ENCODE results near the gene IFT172.
A peak's percentile ranks its signal among the peaks of the same experiment; 100 is the strongest.
"Not testable (repeated sequence)": the region's sequence is repeated elsewhere in the genome, so short reads cannot be mapped to it uniquely, and the experiment has no call there.

Gene IFT172, protein sequence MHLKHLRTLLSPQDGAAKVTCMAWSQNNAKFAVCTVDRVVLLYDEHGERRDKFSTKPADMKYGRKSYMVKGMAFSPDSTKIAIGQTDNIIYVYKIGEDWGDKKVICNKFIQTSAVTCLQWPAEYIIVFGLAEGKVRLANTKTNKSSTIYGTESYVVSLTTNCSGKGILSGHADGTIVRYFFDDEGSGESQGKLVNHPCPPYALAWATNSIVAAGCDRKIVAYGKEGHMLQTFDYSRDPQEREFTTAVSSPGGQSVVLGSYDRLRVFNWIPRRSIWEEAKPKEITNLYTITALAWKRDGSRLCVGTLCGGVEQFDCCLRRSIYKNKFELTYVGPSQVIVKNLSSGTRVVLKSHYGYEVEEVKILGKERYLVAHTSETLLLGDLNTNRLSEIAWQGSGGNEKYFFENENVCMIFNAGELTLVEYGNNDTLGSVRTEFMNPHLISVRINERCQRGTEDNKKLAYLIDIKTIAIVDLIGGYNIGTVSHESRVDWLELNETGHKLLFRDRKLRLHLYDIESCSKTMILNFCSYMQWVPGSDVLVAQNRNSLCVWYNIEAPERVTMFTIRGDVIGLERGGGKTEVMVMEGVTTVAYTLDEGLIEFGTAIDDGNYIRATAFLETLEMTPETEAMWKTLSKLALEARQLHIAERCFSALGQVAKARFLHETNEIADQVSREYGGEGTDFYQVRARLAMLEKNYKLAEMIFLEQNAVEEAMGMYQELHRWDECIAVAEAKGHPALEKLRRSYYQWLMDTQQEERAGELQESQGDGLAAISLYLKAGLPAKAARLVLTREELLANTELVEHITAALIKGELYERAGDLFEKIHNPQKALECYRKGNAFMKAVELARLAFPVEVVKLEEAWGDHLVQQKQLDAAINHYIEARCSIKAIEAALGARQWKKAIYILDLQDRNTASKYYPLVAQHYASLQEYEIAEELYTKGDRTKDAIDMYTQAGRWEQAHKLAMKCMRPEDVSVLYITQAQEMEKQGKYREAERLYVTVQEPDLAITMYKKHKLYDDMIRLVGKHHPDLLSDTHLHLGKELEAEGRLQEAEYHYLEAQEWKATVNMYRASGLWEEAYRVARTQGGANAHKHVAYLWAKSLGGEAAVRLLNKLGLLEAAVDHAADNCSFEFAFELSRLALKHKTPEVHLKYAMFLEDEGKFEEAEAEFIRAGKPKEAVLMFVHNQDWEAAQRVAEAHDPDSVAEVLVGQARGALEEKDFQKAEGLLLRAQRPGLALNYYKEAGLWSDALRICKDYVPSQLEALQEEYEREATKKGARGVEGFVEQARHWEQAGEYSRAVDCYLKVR (N-terminal part only)

DNA sequence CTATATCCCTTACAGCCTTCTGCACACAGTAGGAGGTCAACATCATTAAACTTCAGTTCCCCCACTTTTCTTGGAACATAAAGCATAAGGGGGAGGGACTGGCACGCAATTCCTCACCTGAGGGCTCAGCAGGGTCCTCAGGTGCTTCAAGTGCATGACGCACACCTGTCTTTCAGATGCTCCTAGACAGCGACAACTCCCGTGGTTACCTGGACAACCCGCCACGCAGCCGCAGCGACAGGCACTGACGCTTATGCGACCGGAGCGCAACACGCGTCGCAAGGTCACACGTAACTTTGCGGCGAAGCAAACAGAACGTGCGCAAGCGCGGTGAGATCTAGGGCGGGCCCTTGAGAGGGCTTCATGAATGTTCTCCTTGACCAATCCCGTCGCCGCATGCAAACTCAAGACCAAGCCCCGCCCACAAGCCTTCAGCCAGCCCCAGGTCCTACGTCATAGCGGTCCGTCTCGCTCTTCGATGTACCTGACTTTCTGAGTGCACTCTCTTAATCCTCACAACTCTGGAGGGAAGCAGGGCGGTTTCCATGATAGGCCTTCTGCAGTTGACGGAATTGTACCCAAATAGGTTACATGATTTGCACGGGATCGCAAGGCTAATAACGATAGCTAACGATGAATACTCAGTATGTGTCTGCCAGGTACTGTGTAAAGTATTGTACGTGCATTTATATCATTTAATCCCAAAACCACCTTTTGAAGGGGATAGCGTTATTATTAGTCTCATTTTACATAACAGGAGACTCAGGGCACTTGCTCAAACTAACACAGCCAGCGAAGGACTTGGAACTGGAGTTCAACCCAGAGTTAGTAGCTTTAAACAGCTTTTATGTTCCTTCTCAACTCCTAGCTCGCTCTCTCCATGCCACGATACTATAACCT, at the start of gene IFT172:
IFT172 (minus strand) TSS at position 246 of the 900 bp plus-strand sequence; CDS start at position 156, 90 bp downstream.
- DNase-seq = peak; percentile 99

DNA sequence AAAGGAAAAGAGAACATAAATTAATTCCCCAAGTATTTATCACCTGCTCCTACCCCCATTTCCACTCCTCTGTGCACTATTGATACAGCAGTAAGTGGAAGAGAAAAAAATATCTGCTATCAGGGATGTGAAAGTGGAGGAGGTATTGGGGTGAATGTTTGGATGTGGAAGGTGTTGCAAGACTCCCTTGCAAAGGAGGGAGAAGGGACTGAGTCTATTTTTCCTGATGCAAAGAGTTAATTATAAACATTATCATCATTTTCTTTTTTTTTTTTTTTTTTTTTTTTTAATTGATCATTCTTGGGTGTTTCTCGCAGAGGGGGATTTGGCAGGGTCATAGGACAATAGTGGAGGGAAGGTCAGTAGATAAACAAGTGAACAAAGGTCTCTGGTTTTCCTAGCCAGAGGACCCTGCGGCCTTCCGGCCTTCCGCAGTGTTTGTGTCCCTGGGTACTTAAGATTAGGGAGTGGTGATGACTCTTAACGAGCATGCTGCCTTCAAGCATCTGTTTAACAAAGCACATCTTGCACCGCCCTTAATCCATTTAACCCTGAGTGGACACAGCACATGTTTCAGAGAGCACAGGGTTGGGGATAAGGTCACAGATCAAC, 49.4 kb upstream of the IFT172 start:
- not testable (repeated sequence) for DNase-seq

DNA sequence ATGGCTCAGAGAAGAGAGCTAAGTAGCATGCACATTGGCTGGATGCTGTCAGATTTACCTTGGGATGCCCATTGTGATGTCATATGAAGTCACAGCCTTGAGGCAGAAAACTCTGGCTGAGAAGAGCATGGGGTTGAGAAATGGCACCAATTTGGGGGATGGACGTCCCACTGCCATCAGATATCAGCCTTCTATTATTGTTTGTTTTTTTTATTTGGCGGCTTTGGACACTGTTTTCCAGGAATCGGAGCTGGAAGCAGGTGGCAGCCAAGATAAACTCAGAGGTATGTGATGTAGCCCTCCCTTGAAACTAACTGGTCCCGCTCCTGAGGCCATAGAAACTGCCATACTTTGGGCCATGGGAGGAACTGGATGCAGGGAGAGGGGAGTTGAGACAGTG, 47.7 kb upstream of the IFT172 start:
- DNase-seq = no peak

DNA sequence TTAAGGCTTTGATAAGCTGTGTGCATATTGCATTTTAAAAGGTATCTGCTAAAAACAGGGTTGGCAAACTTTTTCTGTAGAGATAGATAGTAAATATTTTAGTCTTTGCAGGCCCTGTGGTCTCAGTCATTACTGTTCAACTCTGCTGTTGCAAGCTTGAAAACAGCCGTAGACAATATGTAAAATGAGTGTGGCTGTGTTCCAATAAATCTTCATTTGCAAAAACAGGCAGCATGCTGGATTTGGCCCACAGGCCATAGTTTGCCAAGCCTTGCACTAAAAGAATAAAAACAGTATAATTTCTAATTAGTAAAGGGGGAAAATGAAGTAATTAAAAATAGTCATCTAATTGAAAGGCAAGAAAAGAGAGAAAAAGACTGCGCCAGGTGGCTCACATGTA, 42.4 kb upstream of the IFT172 start:
- no peak for DNase-seq

DNA sequence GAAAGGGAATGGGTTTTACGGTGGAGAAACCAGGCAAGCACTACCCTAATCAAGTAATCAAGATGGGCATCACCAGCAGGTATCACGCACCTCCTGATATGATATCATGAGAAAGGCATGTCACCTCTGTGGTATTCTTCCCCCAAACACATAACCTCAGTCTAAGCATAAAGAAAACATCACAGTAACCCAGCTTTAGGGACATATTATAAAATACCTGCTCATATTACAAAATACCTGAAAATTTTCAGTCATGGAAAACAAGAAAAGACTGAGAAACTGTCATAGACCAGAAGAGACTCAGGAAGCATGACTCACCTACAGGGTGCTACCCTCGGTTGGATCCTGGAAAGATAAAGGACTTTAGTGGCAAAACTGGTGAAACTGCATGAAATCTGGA, 37.6 kb upstream of the IFT172 start:
- DNase-seq = no peak

DNA sequence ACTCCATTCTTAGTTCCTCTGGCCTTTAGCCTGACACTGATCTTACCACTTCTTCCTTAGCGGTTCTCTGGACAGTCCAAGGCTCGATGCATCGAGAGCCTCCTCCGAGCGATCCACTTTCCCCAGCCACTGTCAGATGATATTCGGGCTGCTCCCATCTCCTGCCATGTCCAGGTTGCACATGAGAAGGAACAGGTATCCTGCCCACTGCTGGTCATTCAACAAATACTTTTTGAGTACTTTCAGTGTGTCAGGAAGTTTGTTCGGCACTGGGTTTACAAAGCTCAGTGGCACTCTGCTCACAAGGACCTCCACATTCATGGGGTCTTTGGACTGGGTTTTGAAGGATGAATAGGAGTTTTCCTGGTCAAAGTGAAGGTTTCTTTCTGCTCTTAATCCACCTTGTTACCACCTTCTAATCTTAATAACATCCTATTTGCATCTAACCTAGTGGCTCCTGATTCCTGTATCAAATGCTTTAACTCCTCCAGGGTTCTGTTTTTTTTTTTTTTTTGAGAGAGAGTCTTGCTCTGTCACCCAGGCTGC, 32.9 kb upstream of the IFT172 start:
- DNase-seq = no peak

DNA sequence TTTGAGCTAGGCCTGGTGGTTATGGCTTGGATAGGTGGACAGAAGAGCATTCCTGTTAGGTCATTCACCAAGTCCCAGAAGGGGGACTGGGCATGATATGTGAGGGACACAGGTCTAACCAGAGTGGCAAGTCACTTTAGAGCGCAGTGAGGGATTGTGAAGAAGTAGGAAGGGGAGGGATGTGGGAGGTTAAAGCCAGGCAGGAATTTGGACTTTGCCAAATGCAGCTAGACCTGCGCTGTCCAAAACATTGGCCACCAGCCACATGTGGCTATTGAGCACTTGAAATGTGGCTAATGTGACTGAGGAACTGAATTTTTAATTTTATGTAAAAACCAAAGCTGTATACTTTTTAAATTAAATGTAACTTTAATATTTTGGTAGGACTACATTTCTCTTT, 30.8 kb upstream of the IFT172 start:
- no peak for DNase-seq

DNA sequence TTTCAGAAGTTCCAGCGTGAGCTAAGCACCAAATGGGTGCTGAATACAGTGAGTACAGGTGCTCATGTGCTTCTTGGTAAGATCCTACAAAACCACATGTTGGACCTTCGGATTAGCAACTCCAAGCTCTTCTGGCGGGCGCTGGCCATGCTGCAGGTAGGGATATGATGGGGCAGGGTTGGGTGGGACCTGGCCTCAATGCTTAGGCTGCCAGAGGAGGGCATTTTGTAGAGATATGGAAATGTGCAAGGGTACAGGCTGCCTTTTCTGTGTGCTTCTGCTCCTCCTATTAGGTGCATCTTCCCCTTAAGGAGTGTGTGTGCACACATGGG, 29.2 kb upstream of the IFT172 start:
- DNase-seq = no peak

DNA sequence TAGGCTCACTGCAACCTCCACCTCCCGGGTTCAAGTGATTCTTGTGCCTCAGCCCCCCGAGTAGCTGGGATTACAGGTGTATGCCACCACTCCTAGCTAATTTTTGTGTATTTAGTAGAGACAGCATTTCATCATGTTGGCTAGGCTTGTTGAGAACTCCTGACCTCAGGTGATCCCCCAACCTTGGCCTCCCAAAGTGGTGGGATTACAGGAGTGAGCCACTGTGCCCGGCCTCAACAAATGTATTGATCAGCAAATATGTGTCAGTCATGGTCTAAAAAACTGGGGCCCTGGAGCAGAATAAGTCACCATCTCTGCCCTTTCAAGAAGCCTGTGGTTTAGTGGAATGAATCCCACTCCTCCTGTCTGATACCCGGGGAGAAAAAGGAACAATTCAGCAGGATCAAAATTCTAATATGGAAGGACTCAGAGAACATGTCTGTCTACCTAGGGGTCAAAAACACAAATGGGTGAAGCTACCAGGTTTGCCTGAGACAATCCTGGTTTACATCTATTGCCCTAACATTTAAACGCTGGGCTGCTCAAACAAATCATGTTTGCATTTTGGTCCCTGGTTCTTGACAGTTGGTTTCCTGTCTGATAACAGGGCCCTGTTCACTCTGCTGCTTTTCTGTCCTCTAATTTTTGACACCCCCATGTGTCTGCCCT, 28.7 kb upstream of the IFT172 start:
- DNase-seq = no peak

DNA sequence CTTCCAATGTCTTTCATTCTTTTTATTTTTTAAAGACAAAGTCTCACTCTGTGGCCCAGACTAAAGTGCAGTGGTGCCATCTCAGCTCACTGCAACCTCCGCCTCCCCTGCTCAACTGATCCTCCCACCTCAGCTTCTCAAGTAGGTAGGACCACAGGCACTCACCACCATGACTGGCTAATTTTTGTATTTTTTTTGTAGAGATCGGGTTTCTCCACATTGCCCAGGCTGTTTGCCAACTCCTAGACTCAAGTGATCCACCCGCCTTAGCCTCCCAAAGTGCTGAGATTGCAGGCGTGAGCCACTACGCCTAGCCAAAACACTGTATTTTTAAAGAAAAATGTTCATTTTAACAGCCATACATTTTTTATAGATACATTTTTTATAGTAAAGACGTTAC, 19.8 kb upstream of the IFT172 start:
- no peak for DNase-seq

DNA sequence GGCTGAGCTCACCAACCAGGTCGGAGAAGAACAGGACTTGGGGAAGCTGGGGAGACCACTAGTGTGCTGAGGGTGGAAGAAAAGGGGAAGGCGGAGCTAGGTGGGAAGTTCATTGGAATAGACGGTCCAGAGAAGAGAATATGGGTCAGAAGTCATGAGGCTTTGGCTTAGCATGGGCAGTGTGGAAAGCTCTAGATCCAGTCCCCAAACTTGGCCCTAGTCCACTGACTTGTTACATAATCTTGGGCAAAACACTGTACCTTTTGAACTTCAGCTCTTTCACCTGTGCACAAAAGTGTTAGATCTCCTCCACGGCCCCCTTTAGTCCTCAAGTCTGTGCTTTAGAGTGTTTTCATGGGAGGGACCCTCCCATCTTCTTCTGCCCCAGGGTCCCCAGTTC, 17.8 kb upstream of the IFT172 start:
- DNase-seq = no peak

DNA sequence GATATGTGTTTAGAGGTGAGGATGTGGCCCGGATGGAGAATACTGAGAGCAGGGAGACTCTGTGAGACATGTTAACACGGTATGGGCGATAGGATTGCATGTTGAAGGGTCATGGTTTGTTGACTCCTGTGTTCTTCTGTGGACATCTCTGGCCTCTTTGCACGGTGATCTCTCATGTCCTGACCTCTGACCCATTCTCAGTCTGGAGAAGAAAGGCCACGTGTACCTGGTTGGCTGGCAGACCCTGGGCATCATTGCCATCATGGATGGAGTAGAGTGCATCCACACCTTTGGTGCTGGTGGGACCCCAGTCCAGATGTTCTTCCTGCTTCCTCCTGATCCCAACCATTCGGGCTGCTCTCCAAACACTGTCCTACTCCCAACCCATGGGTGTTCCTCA, 17.0 kb upstream of the IFT172 start:
- DNase-seq = no peak

DNA sequence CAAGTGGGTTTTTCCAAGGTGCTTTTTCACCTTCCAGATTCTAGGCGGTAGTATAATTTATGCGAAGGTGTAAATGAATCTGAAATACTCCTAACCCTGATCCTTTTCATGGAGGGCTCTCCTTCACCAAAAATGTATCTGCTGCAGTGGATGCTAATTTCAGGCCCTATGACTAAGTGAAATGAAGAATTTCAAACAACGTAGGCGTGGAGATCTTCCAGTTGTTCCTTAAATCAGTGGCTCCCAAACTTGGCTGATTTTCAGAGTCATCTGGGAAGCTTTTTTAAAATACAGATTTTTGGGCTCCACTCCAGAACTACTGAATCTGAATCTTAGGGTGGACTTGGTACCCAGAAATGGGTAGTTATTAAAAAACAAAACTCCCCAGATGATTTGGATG, 12.6 kb upstream of the IFT172 start:
- DNase-seq = no peak

DNA sequence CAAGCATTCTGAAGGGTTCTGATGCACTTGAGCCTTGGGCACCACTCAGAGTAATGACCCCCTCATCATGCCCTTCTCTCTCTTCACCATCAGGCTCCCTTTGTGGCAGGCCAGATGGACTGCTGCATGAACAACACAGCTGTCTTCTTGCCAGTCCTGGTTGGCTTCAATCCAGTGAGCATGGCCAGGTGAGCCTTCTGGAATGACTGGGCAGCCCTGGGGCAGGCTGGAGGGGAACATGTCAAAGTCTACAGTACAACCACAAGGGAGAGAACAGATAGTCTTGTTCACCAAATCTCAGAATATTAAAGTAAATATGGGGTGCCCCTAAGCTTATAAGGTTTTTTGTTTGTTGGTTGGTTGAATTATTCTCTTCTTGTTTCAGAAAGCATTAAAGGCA, 11.5 kb upstream of the IFT172 start:
- no peak for DNase-seq

DNA sequence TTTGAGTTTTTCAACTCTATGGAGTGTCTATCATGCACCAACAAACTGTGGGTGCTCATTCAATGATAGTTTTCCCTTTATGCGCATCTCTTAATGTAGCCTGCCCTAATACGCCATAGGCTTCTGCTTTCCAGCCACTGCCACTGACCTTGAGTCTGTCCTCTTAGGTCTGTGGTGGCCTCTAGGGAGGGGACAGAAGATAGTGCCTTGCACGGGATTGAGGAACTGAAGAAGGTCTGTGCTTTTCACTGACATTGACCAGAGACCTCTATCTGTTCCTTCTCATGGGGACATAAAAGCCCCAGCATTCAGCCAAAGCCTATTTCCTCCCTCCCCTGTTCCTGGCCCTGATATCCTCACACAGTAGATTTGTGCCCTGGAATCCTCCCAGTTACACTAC, 9.4 kb upstream of the IFT172 start:
- no peak for DNase-seq

DNA sequence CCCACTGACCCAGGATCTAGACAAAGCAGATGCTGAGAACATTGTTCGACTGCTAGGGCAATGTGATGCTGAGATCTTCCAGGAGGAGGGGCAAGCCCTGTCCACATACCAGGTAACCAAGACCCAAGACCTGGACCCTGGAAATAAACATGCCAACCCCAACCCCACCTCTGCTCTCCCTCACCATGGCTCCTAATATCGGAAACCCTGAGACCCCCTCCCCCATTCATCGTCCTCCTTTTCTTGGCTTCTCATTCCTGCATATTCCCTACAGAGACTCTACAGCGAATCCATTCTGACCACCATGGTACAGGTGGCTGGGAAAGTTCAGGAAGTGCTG, 7.7 kb upstream of the IFT172 start:
- DNase-seq = no peak

DNA sequence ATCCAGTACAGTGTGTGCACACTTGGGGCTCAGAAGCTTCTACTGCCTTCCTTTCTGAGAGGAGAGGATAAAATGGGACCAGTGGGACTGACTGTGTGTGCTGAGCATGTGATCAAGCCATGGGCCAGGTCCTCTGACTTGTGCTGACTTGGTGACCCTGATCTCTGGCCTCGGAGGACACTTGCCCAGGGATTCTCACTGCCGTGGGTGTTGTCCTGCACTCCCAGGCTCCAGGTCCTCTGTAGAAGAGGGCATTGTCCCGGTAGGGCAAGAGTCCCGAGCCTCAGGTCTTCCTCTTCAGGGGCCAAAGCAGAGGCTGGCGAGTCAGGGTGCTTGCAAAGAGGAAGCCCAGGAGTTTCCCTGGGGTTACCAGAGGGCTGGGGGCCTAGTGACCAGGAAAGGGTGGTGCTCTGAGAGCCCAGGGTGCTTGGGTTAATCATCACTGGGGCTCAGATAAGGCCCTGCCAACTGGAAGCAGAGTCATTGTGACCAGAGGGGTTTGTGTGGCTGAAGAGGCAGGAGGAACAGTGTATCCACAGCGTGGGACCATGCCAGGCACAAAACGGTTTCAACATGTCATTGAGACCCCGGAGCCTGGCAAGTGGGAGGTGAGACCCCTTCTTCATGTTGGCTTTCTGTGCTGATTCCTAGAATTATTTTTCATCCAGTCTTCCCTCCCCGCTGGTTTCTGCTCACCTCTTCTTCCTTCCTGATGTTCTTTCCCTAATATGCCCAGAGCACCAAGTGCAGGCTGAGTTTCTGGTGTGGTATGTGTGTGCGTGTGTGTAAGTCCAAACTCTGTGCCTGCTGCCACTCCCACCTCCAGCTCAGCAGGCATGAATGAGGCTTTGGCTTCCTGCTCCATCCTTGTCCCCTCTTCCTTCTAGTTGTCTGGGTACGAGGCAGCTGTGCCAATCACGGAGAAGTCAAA, 7.1 kb upstream of the IFT172 start, which contains the start of gene GCKR:
GCKR (plus strand) TSS at position 483 of the 931 bp plus-strand sequence; CDS start at position 549, 66 bp downstream.
- no peak for DNase-seq

DNA sequence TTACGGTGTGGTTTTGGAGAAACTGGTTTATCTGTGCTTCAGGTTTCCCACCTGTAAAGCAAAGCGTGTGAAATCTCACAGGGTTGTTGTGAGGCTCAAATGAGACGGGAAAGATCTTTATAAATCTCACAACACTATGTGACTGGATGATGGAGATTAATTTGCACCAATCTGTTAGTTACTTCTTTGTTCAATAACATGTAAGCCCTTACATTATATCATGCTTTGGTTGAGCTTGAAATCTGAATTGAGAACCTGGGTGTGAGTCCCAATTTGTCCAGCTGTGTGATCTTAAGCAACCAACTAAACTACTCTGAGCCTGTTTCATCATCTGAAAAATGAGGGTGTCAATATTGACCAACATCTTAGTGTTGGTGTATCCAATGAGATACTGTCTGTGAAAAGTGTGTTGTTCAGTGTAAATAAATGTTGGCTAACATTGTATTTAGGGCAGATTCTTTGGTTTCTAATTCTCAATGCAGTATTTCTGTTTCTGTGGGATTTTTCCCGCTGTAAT, 6.4 kb upstream of the IFT172 start:
- no peak for DNase-seq

DNA sequence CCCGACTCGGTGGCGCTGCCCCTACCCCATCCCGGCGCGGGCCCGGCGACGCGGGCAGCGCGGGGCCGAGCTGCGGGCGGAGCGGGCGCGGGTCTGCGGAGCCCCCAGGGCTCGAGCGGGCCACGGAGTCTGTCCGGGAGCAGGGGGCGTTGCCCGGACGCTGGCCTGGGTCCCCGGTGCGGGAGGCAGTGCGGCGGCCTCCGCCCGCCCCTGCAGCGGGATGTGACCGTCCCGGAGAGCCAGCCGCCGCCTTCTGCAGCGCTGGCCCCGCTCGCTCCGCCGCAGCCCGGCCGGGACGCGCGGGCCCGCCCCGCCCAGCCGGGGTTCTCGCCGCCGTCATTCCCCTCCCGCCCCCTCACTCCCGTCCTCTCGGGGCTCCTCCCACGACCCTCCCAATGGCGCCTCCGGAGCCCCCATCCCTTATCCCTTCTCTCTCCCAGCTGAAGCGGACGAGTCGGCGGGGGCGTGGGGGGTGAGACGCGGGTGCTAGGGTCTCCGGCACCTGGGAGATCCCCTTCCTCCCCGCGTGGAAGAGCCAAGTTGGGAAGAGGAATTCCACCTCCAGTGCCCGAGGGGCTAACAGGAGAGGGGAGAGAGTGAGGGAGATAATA, 5.5 kb upstream of the IFT172 start, which contains the start of gene FNDC4:
FNDC4 (minus strand) TSS at position 257 of the 611 bp plus-strand sequence. CDS start 521 bp downstream, outside the sequence.
- peak; percentile 73 for DNase-seq

All from eye (tissue), 1 donor.